GM19328 (cell line): ENCODE data around the gene NUP62.
"Not testable (repeated sequence)": the region's sequence is repeated elsewhere in the genome, so short reads cannot be mapped to it uniquely, and the experiment has no call there.

Experiments
- ATAC-seq: cut with Tn5 transposase; IDR thresholded peaks from one replicate; pipeline ENCODE4 v1.9.1; 2021; ENCODE audit warnings: mild to moderate bottlenecking, moderate library complexity; ENCODE audit not compliant: unreplicated experiment

The NUP62 gene

GRCh38 chr19:49952906-49953305 lies 23.6 kb upstream of the NUP62 start:
- no peak for ATAC-seq

GRCh38 chr19:49952479-49952836 lies 23.2 kb upstream of the NUP62 start:
- ATAC-seq: no peak

GRCh38 chr19:49951806-49952478 lies 22.6 kb upstream of the NUP62 start:
- no peak for ATAC-seq

GRCh38 chr19:49950956-49951526 lies 21.7 kb upstream of the NUP62 start:
- no peak for ATAC-seq

GRCh38 chr19:49950590-49950948 lies 21.3 kb upstream of the NUP62 start:
- no peak for ATAC-seq

- ATAC-seq: no peak
Measured at GRCh38 chr19:49949742-49950589, 20.7 kb upstream of the NUP62 start.

- no peak for ATAC-seq
Measured at GRCh38 chr19:49946415-49946814, 17.1 kb upstream of the NUP62 start.

- ATAC-seq: not testable (repeated sequence)
Measured at GRCh38 chr19:49944567-49944966, 15.3 kb upstream of the NUP62 start.

- no peak for ATAC-seq
Measured at GRCh38 chr19:49940482-49940791, 11.1 kb upstream of the NUP62 start.

- no peak for ATAC-seq
Measured at GRCh38 chr19:49939721-49940481, 10.6 kb upstream of the NUP62 start.

- ATAC-seq: no peak
Measured at GRCh38 chr19:49938662-49939061, 9.4 kb upstream of the NUP62 start.

- no peak for ATAC-seq
Measured at GRCh38 chr19:49937750-49938381, 8.6 kb upstream of the NUP62 start.

GRCh38 chr19:49936549-49936948 lies 7.2 kb upstream of the NUP62 start:
- no peak for ATAC-seq

- no peak for ATAC-seq
Measured at GRCh38 chr19:49933643-49934042, 4.3 kb upstream of the NUP62 start.

- ATAC-seq: no peak
Measured at GRCh38 chr19:49932731-49933131, 3.4 kb upstream of the NUP62 start.

- ATAC-seq: no peak
Measured at GRCh38 chr19:49932041-49932451, 2.7 kb upstream of the NUP62 start.

- no peak for ATAC-seq
Measured at GRCh38 chr19:49931293-49932040, 2.2 kb upstream of the NUP62 start.

GRCh38 chr19:49930483-49931011 lies 1.2 kb upstream of the NUP62 start:
- ATAC-seq: no peak

GRCh38 chr19:49929611-49930482 lies 543 bp upstream of the NUP62 start:
- ATAC-seq: peak; percentile 62
